Pulmonary artery endothelial cell (primary cell): ENCODE data around the gene SLC23A3. TPM values are rescaled to one million over a fixed set of nuclear protein-coding genes. Genes with fewer than 3 reads are reported as not detected.
A peak's percentile ranks its signal among the peaks of the same experiment; 100 is the strongest.

ENCODE experiments used
- DNase-seq: peaks from one replicate; pipeline ENCODE4 v3.0.0-alpha.2; 2011; ENCODE audit warnings: low read depth, low spot score
- total RNA-seq: library from RNA; depleted of rRNA; stranded (reverse); fragments of >200 nt; gene quantifications from 2 replicates; pipeline ENCODE4 v1.2.3, GENCODE V29; 2014

Gene SLC23A3
- total RNA-seq, 1 donor from 2014 or later, result 0.59 TPM

GRCh38 chr2:219175928-219176817 is 6.3 kb upstream of the SLC23A3 start:
- no peak for DNase-seq

DNA sequence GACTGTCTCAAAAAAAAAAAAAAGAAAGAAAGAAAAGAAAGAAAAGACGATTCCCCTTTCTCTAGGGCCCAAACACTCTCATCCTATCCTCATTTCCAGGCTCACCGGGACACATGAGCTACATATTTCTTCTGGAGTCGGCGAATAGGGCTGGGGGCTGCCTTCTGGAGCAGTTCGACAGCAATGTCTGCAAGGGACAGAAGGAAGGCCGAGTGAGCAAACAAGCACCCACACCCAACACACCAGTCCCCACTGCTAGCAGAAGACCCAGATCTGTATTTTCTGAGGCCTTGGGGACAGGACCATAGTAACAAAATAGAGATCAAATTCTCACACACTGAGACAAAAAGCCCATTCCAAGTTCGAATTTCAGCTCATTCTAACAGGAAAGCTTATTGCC is 5.7 kb upstream of the SLC23A3 start:
- DNase-seq, result no peak

DNA sequence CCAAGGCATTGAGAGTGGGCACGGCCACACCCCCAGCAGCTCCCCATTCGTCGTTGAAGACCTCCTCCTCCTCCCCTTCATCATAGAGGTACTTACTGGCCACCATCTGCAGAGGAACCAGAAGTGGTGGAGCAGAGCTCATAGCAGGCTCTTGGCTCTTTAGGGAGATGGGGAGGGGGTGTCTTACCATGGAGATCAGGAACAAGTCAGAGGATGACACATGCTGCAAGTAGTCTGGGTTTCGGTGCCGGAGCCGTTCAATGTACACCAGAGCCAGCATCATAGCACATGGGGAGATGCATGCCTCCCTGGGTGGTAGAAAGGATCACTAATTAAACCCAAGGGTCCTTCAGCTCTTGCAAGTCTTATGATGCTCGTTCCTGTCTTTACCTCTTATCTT is 5.0 kb upstream of the SLC23A3 start:
- no peak for DNase-seq

DNA sequence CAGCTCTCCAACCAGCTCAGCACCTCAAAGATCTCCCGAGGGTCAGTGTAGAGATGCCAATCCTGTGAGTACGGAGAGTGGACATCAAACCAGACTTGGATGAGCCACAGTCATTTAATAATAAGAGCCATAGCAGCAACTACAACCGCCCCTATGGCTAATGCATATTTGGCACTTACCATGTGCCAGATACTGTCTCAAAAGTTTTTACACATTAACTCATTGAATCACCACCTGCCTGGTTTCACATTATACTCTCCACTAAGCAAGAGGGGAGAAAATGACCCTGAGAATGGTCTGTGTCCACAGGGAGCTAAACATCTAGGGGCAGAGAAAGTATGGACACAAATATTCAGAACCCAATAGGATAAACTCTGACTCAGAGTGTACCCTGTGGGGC is 4.3 kb upstream of the SLC23A3 start:
- no peak for DNase-seq

- DNase-seq, result no peak
These were observed 3.3 kb upstream of the SLC23A3 start for GRCh38 chr2:219173176-219173575.

DNA sequence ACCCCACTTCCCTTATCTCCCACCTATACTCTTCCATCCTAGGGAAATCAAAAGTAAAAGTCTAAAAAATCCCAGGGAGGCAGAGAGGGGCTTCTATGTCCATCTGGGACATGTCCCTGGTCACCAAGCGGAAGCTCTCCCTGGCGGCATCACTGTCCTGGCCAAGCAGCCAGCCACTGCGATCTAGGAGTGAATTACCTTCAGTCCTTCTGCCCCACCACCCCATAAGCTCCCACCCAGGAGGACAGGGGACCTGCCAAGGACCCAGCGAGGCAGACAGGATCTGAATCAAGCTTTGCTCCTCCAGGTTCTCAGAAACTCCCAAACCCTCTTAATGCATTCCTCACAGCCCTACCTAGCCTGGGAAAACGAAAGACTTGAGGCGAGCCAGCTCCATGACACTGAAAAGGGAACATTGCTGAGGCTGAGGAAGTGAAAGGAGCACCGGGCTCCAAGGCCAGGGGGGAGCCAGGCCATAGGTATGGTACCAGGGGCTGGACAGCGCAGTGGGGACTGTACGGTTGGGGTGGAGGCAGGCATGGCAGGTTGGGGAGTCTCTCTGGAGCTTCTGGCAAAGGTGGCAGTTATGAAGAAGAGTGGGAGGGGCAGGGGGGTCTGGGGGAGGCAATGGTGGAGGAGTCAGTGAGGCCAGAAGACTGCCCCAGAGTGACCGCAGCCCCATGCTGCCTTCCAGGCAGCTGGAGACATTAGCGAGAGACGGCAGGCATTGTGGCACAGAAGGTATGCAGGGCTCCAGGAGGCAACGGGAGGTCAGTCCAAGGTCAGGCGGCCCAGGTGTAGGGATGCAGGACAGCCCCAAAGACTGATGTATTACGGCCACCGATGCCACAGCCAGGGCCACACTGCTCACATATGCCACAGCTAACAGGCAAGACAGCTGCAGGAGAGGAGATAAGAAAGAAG is 2.7 kb upstream of the SLC23A3 start:
- no peak for DNase-seq

DNA sequence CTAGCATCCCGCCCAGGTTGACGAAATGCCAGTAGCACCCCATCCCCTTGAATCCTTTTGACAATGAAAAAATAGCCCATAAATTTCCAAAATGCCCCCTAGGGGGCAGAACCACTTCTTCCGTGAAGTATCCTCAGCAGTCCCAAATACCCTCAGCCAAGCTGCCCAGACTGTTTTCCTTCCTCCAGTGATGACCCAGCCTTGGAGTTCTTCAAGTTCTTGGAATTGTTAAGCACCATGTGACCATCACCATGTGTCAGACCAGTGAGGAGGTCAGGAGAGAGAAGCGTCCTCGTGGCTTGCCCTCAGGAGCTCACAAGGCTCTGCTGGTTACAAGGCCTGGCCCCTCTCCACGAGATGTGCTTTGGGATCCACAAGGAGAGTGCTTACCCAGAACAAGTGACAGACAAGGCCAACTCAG is 1.4 kb upstream of the SLC23A3 start:
- peak; percentile 66 for DNase-seq

DNA sequence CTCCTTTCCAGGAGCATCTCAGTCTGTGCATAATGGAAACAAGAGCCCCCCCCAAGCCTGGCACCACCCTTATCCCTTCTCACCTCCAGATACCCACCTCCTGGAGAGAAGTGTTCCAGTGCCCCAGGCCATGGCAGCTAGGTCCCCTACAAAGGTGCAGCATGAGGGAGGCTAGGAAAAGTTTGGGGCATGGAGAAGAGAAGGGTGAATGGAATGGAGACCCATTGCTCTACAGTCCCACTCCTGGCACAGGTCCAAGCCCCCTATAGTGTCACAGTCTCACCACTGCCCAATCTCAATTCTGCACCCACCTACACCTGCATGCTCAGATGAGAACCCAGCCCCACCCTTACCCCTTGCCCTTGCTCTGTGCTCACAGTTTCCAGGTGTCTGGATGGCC is 897 bp downstream of the SLC23A3 start:
- no peak for DNase-seq

- DNase-seq, result no peak
These were observed 1.3 kb downstream of the SLC23A3 start for GRCh38 chr2:219168526-219168925.

DNA sequence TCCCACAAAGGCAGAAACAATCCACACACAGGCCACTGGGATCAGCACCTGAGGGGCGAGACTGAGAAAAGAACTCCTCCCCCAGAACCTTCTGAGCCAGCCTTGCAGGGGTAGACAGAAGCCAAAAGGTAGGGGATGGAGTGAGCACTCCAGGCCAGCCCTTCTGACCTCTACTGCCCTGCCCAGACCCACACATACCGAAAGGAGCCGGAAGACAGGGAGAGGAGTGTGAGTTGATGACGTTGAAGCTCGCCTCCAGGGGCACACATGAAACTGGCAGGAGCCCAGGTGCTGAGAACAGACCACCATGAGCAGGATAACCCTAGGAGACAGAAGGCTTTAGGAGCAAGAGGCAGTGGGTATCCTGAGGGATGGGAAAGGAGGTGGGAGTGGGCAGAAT is 1.8 kb downstream of the SLC23A3 start:
- DNase-seq, result no peak

DNA sequence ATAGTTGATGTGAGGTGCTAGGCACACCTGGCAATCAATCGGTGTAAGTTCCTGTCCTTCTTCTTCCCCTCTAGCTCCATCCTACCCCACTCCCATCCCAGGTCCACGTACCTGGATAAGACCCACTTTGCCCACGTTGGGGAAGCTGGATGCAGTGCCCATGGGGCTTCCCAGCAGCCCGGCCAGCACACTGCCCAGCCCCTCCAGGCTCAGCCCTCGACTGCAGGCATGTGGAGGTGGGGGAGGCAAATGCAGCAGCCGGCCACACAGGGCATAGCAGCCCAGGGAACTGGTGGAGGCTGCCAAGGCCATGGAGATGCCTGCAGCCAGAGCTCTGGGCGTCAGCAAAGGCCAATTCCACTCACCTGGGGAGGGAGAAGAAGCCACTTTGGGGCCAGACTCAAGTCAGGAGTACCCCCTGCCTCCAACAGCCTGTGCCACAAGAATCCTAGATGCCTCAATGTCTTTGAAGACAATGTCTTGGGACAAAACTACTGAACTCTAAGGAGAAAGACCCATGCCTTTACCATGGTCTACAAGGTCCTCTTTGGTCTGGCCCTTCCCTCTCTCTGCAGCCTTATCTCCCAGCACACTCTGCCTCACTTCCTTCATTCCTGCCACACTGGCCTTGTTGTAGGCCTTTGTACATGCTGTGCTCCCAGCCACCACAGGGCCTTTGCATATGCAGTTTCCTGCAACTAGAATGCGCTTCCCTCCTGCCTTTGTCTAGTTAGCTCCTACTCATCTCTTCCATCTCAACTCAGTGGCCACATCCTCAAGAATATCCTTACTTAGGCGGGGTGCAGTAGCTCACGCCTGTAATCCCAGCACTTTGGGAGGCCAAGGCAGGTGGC is 4.5 kb downstream of the SLC23A3 start:
- no peak for DNase-seq

DNA sequence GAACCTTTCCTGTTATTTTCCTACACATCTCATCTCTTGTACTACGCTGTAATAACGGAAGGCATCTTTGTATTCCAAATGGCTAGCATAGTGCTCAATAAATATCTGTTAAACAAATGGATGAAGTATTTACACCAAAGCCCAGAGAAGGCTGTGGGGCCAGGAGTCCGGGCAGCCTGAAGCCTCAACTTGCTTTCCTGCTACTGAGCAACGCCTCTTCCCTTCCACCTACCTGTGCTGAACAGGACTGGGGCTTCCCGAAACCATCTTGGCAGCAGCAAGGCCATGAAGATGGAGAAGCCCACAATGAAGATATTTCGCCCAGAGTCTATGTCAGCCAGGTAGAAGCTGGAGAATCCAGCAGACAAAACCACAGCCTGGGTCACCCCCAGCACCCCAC is 6.7 kb downstream of the SLC23A3 start:
- DNase-seq, result no peak

DNA sequence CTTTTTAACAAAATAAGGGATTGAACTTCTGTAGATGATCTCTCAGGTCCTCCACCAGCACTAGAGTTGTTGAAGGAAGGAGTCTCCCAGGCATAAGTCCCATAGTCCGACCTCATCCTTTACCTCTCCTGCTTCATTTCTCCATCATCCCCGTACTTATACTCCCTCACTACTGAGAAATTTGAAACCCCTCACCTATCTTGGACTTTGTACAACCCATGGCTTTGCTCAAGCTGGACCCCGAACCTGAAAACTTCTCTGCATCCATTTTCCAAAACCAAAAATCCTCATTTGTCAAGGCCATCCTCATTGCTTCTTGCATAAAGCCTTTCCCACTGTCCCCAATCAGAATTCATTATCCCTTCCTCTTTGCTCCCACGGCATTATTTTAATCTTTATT is 8.7 kb downstream of the SLC23A3 start:
- DNase-seq, result no peak

DNA sequence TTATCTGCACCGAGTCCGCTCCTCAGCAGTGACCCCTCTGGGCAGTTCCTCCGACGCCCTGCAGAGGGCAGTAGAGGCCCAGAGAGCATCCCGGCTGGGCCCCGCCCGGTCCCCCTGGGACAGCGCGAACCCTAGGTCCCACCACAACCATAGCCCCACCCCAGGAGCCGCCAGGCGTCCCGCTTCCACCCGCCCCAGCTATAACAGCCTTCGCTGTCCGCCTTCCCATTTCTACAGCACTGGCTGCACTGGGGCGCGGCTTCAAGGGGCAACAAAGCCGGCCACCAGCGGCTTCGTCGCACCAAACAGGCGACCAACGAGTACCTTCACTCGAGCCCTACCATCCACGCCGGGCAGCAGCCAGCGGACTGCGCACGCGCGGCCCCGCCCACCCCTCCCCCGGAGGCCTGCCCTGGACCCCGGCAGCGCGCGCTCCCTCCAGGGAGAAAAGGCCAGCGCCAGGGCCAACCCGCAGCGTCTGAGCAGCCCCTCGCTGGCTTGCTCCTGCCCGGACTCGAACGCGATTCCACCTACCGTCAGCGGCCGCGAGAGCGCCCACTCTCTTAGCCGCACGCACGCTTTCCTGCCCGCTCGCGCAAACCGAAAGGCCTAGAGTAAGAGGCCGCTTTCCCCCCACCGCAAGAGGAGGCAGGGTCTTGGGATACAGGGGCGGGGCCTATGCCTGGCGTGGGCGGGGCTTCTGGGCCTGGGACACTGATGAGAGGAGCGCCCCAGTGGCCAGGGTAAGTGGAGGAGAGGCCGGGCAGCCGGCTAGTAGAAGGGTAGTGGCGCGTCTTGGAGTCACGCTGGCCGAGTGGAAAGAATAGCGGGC is 9.4 kb downstream of the SLC23A3 start, which contains the start of gene NHEJ1:
Gene NHEJ1, minus strand, starts transcription at position 630 of the 832 bp plus-strand sequence. CDS start 2,453 bp downstream, outside the sequence.
- DNase-seq, result peak; percentile 80

GRCh38 chr2:219159771-219160185 is 10.1 kb downstream of the SLC23A3 start:
- no peak for DNase-seq

DNA sequence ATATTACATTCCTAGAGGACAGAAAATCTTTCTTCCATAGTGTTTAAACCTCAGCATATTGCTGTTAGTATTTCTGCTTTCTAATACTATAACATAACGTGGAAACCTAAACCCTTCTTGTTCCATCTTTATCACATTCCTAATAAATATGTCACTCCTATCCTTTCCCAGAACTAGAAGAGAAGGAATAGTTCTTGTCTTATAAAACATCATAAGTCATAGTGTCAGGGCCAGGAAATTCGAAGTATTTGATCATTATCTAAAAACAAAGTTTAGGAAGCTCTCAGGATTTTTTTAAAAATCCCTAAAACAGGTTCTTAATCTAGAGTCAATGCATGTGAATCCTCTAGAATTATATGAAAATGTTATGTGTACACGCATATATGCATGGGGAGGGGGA is 11.2 kb downstream of the SLC23A3 start:
- DNase-seq, result no peak

DNA sequence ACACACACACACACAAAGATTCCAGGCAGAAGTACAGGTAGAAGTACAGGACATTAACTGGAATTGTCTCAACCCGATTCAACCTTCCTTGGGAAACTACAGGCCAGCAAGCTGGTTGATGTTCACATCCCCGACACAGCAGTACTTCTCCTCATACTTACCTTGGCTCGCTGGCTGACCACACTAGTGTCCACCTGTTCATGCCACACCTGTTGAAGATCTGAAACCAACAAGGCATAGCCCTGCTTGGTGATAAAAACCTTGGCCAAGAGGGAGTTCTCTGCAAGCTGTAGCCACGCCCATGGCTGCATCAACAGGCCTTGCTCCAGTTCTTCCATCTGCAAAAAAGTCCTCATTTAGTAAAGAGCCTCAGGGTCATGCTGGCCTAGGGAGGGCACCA is 11.8 kb downstream of the SLC23A3 start:
- no peak for DNase-seq

GRCh38 chr2:219157396-219157795 is 12.4 kb downstream of the SLC23A3 start:
- DNase-seq, result no peak

- no peak for DNase-seq
These were observed 14.7 kb downstream of the SLC23A3 start for GRCh38 chr2:219155054-219155644.

DNA sequence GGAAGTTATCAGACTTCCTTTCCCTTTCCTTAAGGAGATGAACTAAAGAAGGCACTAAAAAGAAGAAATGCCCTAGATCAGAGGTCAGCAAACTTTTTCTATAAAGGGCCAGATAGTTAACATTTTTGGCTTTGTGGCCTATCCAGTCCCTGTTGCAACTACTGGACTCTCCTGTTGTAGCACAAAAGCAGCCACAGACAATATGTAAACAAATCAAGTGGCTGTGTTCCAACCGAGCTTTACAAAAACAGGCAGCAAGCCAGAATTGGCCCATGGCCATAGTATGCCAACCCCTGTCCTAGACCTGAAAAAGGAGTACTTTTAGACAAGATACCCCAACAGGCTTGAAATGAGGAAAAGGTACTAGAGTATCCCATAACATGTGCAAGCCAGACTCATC is 20.2 kb downstream of the SLC23A3 start:
- DNase-seq, result no peak
